Measurements from ENCODE around the gene GPR146.

The GPR146 gene

DNA sequence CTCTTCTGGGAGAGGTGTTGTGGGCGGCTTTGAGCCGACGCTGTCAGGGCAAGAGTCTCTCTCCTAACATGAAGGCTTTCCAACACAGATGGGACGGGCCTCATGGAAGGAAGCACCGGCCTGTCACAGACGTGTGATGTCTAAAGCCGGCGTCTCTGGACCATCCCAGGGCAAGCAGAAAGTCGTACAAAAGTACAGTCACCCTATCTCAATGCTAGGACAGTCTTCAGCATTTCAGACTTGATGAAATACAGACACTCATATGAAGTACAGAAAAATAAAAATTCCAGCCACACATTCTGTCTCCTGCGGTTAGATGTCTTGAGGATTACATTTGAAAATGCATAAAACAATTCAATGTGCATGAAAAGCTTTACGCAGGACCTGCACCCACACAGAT is 30.8 kb upstream of the GPR146 start:
- no peaks in the 10 kb centered on the region for H3K27me3 ChIP-seq (ENCODE audit: control insufficient read depth in 1 of 2, insufficient read depth in 2 of 2, low read length in 2 of 2)
- peaks cover 9% of the 10 kb centered on the region for H3K36me3 ChIP-seq (ENCODE audit: insufficient read depth, low read length)
- no peaks in the 10 kb centered on the region for H3K9me3 ChIP-seq (ENCODE audit: low read length)
- H3K4me3 ChIP-seq (ENCODE audit: low read depth in 1 of 2, low read length in 2 of 2) = no peak overlapping the region
- H3K9ac ChIP-seq (ENCODE audit: low read length) = no peak overlapping the region
- H3K27ac ChIP-seq (ENCODE audit: low read depth, low read length) = no peak overlapping the region
- H3K4me1 ChIP-seq (ENCODE audit: insufficient read depth, low read length) = no peaks in the 10 kb centered on the region

GRCh38 chr7:1014681-1015080 is 29.7 kb upstream of the GPR146 start:
- no peak overlapping the region for H3K9ac ChIP-seq (ENCODE audit: low read length)
- no peak overlapping the region for H3K27ac ChIP-seq (ENCODE audit: low read depth, low read length)
- H3K9me3 ChIP-seq (ENCODE audit: low read length) = no peaks in the 10 kb centered on the region
- H3K4me3 ChIP-seq (ENCODE audit: low read depth in 1 of 2, low read length in 2 of 2) = no peak overlapping the region
- H3K4me1 ChIP-seq (ENCODE audit: insufficient read depth, low read length) = no peaks in the 10 kb centered on the region
- no peaks in the 10 kb centered on the region for H3K27me3 ChIP-seq (ENCODE audit: control insufficient read depth in 1 of 2, insufficient read depth in 2 of 2, low read length in 2 of 2)
- peaks cover 3% of the 10 kb centered on the region for H3K36me3 ChIP-seq (ENCODE audit: insufficient read depth, low read length)

DNA sequence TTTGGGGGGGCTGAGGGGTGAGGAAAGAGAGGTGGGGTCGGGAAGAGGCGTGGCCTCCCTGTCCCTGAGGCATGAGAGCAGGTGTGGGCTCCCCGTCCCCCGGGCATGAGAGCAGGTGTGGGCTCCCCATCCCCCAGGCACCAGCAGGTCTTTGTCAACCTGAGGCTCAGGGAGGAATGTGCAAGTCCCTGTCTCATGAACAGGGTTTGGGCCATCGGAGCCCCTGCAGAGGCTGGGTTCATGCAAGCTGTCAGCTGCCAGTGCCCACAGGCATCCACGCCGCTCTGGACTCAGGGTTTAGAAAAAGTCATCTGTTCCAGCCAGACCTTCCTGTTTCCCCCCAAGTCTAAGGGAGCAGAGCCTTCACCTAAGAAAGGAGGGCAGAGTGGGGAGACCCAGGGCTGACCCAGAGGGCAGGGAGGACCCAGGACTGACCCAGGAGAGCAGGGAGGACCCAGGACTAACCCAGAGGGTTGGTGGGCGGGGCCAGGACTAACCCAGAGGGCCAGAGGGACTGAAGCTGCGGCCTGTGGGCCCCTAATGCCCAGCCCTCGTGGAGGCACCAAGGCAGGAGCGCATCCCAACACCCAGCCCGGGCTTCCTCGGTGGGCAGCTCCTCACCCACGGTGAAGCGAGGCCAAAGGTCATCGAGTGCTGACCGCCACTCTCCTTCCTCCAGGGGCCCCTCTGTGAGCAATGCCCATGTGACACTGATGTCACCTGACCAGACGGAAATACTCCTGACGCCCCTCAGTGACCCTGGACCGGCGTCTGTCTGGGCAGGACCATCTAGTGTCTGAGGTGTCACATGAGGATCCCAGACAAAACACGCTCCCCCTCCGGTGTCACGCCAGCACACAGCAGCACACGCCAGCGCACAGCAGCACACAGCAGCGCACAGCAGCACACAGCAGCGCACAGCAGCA is 28.9 kb upstream of the GPR146 start:
- Histone ChIP-seq H3K4me1 (ENCODE audit: insufficient read depth, low read length) (no peaks in the 10 kb centered on the region), H3K27me3 (ENCODE audit: control insufficient read depth in 1 of 2, insufficient read depth in 2 of 2, low read length in 2 of 2) (no peaks in the 10 kb centered on the region), H3K36me3 (ENCODE audit: insufficient read depth, low read length) (no peaks in the 10 kb centered on the region), H3K9me3 (ENCODE audit: low read length) (no peaks in the 10 kb centered on the region), H3K9ac (ENCODE audit: low read length) (no peak overlapping the region), H3K27ac (ENCODE audit: low read depth, low read length) (no peak overlapping the region), H3K4me3 (ENCODE audit: low read depth in 1 of 2, low read length in 2 of 2) (no peak overlapping the region)

GRCh38 chr7:1016577-1017531 is 27.5 kb upstream of the GPR146 start:
- no peaks in the 10 kb centered on the region for H3K27me3 ChIP-seq (ENCODE audit: control insufficient read depth in 1 of 2, insufficient read depth in 2 of 2, low read length in 2 of 2)
- no peak overlapping the region for H3K9ac ChIP-seq (ENCODE audit: low read length)
- H3K27ac ChIP-seq (ENCODE audit: low read depth, low read length) = no peak overlapping the region
- no peaks in the 10 kb centered on the region for H3K9me3 ChIP-seq (ENCODE audit: low read length)
- no peak overlapping the region for H3K4me3 ChIP-seq (ENCODE audit: low read depth in 1 of 2, low read length in 2 of 2)
- H3K36me3 ChIP-seq (ENCODE audit: insufficient read depth, low read length) = no peaks in the 10 kb centered on the region
- no peaks in the 10 kb centered on the region for H3K4me1 ChIP-seq (ENCODE audit: insufficient read depth, low read length)

DNA sequence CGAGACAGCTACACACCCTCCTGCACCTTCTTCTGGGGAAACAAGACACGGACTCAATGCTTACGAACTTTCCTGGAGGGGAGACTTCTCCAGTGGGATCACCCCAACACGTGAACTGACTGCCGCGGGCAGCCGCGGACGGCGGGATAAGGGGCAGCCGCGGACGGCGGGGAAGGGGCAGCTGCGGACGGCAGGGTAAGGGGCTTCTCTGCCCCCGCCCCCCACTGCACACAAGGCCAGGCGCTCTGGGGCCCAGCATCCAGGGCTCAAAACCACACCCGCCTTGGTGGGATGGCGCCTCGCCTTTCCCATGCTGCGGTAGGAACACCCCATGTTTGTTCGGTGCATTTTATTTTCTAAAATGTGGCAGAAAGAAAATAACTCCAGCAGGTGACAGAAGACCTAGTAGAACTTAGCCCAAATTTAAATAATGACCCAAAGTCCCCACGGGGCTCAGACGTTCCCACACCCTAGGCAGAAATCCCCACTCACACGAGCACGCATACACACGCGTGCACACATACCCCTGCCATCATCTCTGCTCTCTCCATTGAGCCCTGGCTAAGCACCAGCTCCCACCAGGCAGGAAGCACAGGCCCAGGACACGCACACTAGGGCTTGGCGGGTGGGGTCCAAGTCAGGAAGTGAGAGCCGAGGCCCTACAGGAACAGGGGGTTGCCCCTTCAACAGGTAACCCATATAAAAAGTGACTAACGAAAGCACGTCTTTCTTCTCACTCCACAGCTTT is 26.6 kb upstream of the GPR146 start:
- no peaks in the 10 kb centered on the region for H3K4me1 ChIP-seq (ENCODE audit: insufficient read depth, low read length)
- H3K27me3 ChIP-seq (ENCODE audit: control insufficient read depth in 1 of 2, insufficient read depth in 2 of 2, low read length in 2 of 2) = no peaks in the 10 kb centered on the region
- no peak overlapping the region for H3K4me3 ChIP-seq (ENCODE audit: low read depth in 1 of 2, low read length in 2 of 2)
- H3K9ac ChIP-seq (ENCODE audit: low read length) = no peak overlapping the region
- no peaks in the 10 kb centered on the region for H3K9me3 ChIP-seq (ENCODE audit: low read length)
- H3K36me3 ChIP-seq (ENCODE audit: insufficient read depth, low read length) = no peaks in the 10 kb centered on the region
- H3K27ac ChIP-seq (ENCODE audit: low read depth, low read length) = no peak overlapping the region

- Histone ChIP-seq H3K36me3 (ENCODE audit: insufficient read depth, low read length) (no peaks in the 10 kb centered on the region), H3K27ac (ENCODE audit: low read depth, low read length) (no peak overlapping the region), H3K4me1 (ENCODE audit: insufficient read depth, low read length) (no peaks in the 10 kb centered on the region), H3K4me3 (ENCODE audit: low read depth in 1 of 2, low read length in 2 of 2) (no peak overlapping the region), H3K27me3 (ENCODE audit: control insufficient read depth in 1 of 2, insufficient read depth in 2 of 2, low read length in 2 of 2) (no peaks in the 10 kb centered on the region), H3K9me3 (ENCODE audit: low read length) (no peaks in the 10 kb centered on the region), H3K9ac (ENCODE audit: low read length) (no peak overlapping the region)
Measured at GRCh38 chr7:1018334-1018695, 26.0 kb upstream of the GPR146 start.

GRCh38 chr7:1019255-1019785 is 25.0 kb upstream of the GPR146 start:
- H3K4me1 ChIP-seq (ENCODE audit: insufficient read depth, low read length) = no peaks in the 10 kb centered on the region
- H3K36me3 ChIP-seq (ENCODE audit: insufficient read depth, low read length) = no peaks in the 10 kb centered on the region
- H3K9ac ChIP-seq (ENCODE audit: low read length) = no peak overlapping the region
- H3K27me3 ChIP-seq (ENCODE audit: control insufficient read depth in 1 of 2, insufficient read depth in 2 of 2, low read length in 2 of 2) = no peaks in the 10 kb centered on the region
- no peak overlapping the region for H3K4me3 ChIP-seq (ENCODE audit: low read depth in 1 of 2, low read length in 2 of 2)
- no peaks in the 10 kb centered on the region for H3K9me3 ChIP-seq (ENCODE audit: low read length)
- H3K27ac ChIP-seq (ENCODE audit: low read depth, low read length) = no peak overlapping the region

DNA sequence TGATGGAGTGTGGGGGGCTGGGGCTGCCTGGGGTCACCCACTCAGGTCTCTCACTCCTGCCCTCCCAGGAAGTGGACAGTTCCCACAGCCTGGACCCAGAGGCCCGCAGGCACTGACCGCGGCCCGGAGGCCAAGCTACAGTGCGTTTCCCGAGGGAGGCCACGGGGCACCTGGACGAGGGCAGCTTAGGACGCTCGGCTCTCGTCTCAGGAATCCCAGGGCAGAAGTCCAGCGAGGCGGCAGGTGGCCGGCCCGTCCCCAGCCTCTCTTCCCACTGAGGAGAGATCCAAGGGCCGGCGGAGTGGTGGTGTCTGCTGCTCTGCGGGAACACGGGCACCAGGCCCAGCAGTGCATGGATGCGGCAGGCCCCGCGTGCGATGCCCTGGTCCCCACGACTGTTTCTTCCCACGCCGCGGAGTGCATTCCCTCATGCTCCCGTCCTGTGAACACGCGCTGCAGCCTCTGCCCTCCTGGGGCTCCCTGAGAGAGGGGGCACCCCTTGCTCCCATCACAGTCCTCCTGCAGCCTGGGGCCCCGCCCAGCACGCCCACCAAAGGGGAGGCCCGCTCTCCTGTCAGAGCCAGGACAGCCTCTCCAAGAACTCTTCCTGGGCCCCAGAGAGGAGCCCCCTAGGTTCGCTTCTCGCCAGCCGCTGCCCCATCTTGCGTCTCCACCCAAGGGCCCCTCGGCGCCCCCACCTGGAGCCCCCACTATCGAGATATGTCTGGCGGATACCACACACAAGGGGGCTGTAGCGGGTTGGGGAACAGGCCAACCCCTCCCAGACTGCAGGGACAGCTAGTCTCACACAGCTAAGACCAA is 24.3 kb upstream of the GPR146 start:
- H3K4me1 ChIP-seq (ENCODE audit: insufficient read depth, low read length) = no peaks in the 10 kb centered on the region
- no peaks in the 10 kb centered on the region for H3K27me3 ChIP-seq (ENCODE audit: control insufficient read depth in 1 of 2, insufficient read depth in 2 of 2, low read length in 2 of 2)
- no peak overlapping the region for H3K9ac ChIP-seq (ENCODE audit: low read length)
- H3K27ac ChIP-seq (ENCODE audit: low read depth, low read length) = no peak overlapping the region
- H3K4me3 ChIP-seq (ENCODE audit: low read depth in 1 of 2, low read length in 2 of 2) = no peak overlapping the region
- no peaks in the 10 kb centered on the region for H3K36me3 ChIP-seq (ENCODE audit: insufficient read depth, low read length)
- no peaks in the 10 kb centered on the region for H3K9me3 ChIP-seq (ENCODE audit: low read length)

DNA sequence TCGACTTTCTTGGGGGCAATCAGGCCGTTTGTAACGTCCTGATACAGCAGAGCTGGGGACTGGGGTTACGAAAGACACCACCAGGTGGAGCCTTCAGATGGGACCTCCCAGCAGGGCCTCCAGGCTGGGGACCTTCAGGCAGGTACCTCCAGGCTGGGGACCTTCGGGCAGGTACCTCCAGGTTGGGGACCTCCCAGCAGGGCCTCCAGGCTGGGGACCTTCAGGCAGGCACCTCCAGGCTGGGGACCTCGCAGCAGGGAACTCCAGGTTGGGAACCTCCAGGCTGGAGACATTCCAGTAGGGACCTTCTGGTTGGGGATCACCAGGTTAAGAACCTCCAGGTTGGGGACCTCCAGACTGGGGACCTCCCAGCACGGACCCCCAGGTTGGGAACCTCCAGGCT is 23.5 kb upstream of the GPR146 start:
- H3K27me3 ChIP-seq (ENCODE audit: control insufficient read depth in 1 of 2, insufficient read depth in 2 of 2, low read length in 2 of 2) = no peaks in the 10 kb centered on the region
- H3K9ac ChIP-seq (ENCODE audit: low read length) = no peak overlapping the region
- H3K9me3 ChIP-seq (ENCODE audit: low read length) = no peaks in the 10 kb centered on the region
- no peak overlapping the region for H3K4me3 ChIP-seq (ENCODE audit: low read depth in 1 of 2, low read length in 2 of 2)
- no peaks in the 10 kb centered on the region for H3K4me1 ChIP-seq (ENCODE audit: insufficient read depth, low read length)
- H3K36me3 ChIP-seq (ENCODE audit: insufficient read depth, low read length) = no peaks in the 10 kb centered on the region
- no peak overlapping the region for H3K27ac ChIP-seq (ENCODE audit: low read depth, low read length)

DNA sequence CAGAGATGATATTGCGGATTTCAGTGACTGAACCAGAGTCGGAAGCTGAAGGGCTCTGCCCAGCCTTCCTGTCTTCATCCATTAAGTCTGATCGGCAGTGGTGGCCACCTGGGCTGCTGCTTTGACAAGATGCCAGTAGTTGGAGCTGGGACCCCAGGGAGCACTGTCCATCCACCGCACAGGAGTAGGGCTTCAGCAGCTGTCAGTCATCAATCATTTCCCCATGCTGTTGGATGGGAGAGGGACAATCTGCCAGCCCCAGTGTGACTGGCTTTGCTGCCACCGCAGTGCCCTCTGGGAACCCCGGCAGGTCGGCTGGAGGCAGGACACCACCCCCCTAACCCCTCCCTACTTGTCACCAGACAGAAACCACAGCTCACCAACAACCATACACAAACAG is 23.0 kb upstream of the GPR146 start:
- no peaks in the 10 kb centered on the region for H3K27me3 ChIP-seq (ENCODE audit: control insufficient read depth in 1 of 2, insufficient read depth in 2 of 2, low read length in 2 of 2)
- no peaks in the 10 kb centered on the region for H3K4me1 ChIP-seq (ENCODE audit: insufficient read depth, low read length)
- no peak overlapping the region for H3K9ac ChIP-seq (ENCODE audit: low read length)
- H3K9me3 ChIP-seq (ENCODE audit: low read length) = no peaks in the 10 kb centered on the region
- H3K4me3 ChIP-seq (ENCODE audit: low read depth in 1 of 2, low read length in 2 of 2) = no peak overlapping the region
- H3K27ac ChIP-seq (ENCODE audit: low read depth, low read length) = no peak overlapping the region
- H3K36me3 ChIP-seq (ENCODE audit: insufficient read depth, low read length) = no peaks in the 10 kb centered on the region
